ENCODE data around the gene RCOR2.

- TF ChIP-seq CTCF (IDR thresholded peaks at IDR 0.05) (no peak), ZNF425 (CRISPR knock-in tag; conservative IDR thresholded peaks at IDR 0.05) (no peak), NR3C1 (CRISPR knock-in tag; conservative IDR thresholded peaks at IDR 0.05; ENCODE audit: low read depth) (no peak), SP1 (CRISPR knock-in tag; conservative IDR thresholded peaks at IDR 0.05) (no peak), ELF4 (CRISPR knock-in tag; IDR thresholded peaks at IDR 0.05; ENCODE audit: low read depth) (no peak), E2F1 (CRISPR knock-in tag; IDR thresholded peaks at IDR 0.05) (no peak)
These were observed 19.4 kb downstream of the RCOR2 start for GRCh38 chr11:63897459-63898146.
